ENCODE measurements around the gene PIR.

The PIR gene

GRCh38 chrX:15343075-15343476 lies 150.1 kb downstream of the PIR start:
- no peak for DNase-seq

GRCh38 chrX:15340867-15341266 lies 152.3 kb downstream of the PIR start:
- no peak for DNase-seq

GRCh38 chrX:15336023-15336413 lies 157.1 kb downstream of the PIR start:
- no peak for DNase-seq

GRCh38 chrX:15335135-15336022 lies 157.8 kb downstream of the PIR start, which contains the start of gene PIGA:
PIGA (minus strand) TSS chrX:15335523; CDS start chrX:15331930, 3,593 bp downstream.
- DNase-seq: peak; percentile 91

All from NCI-H2081 treated with DMSO at 0.1 percent for 48 hours (cell line).